GM23338 (cell line): ENCODE measurements around the gene IL17REL. TPM values are rescaled to one million over a fixed set of nuclear protein-coding genes. Genes with fewer than 3 reads are reported as not detected.

ENCODE experiments used
- ATAC-seq: fragments of 200-7000 bp; cut with Tn5 transposase; 3 replicates; pipeline ENCODE4 v1.9.1; 2020
- DNase-seq: peaks from one replicate; pipeline ENCODE4 v3.0.0-alpha.2; 2015; ENCODE audit warnings: low spot score
- H2AFZ ChIP-seq: fragments of 200-600 bp; sonication (generic); 2 replicates; pipeline ENCODE4 v1.8.0; 2016; ENCODE audit warnings: antibody characterized with exemption, mild to moderate bottlenecking, moderate library complexity
- H3F3A ChIP-seq: fragments of 200-600 bp; sonication (generic); replicated peaks from 2 replicates; pipeline ENCODE4 v1.8.0; 2017; ENCODE audit warnings: antibody characterized with exemption, mixed run types, low read depth
- H3K27ac ChIP-seq: fragments of 200-600 bp; sonication (generic); 2 replicates; pipeline ENCODE4 v1.6.1; 2016; ENCODE audit warnings: low read depth
- H3K27me3 ChIP-seq: fragments of 200-600 bp; sonication (generic); 2 replicates; pipeline ENCODE4 v1.8.0; 2016; ENCODE audit warnings: mild to moderate bottlenecking, mixed run types, moderate library complexity; ENCODE audit not compliant: insufficient read depth
- H3K36me3 ChIP-seq: fragments of 200-600 bp; sonication (generic); 2 replicates; pipeline ENCODE4 v1.8.0; 2016; ENCODE audit warnings: mild to moderate bottlenecking; ENCODE audit not compliant: insufficient read depth
- H3K4me1 ChIP-seq: fragments of 200-600 bp; sonication (generic); 2 replicates; pipeline ENCODE4 v1.8.0; 2016; ENCODE audit warnings: mild to moderate bottlenecking, moderate library complexity; ENCODE audit not compliant: insufficient read depth
- H3K4me2 ChIP-seq: fragments of 200-600 bp; sonication (generic); 2 replicates; pipeline ENCODE4 v1.7.1; 2017; ENCODE audit warnings: mixed run types
- H3K4me3 ChIP-seq: fragments of 200-600 bp; sonication (generic); 2 replicates; pipeline ENCODE4 v1.6.1; 2016; ENCODE audit warnings: mixed run types
- H3K79me2 ChIP-seq: fragments of 200-600 bp; sonication (generic); replicated peaks from 2 replicates; pipeline ENCODE4 v1.8.0; 2017; ENCODE audit warnings: mild to moderate bottlenecking; ENCODE audit not compliant: insufficient read depth
- H3K9me2 ChIP-seq: fragments of 200-600 bp; sonication (generic); 2 replicates; pipeline ENCODE4 v1.8.0; 2017; ENCODE audit not compliant: insufficient read depth
- H4K20me1 ChIP-seq: fragments of 200-600 bp; sonication (generic); replicated peaks from 2 replicates; pipeline ENCODE4 v1.8.0; 2017; ENCODE audit warnings: mild to moderate bottlenecking; ENCODE audit not compliant: insufficient read depth
- H3K27ac Mint-ChIP-seq: 2 replicates; pipeline ENCODE4 v1.8.0; 2020; ENCODE audit warnings: inconsistent platforms, mild to moderate bottlenecking, moderate library complexity, mixed read lengths
- H3K27me3 Mint-ChIP-seq: 3 replicates; pipeline ENCODE4 v1.8.0; 2022; ENCODE audit warnings: low read depth, mild to moderate bottlenecking, moderate library complexity, mixed read lengths, inconsistent platforms; ENCODE audit not compliant: insufficient read depth, poor library complexity
- H3K36me3 Mint-ChIP-seq: 3 replicates; pipeline ENCODE4 v1.8.0; 2021; ENCODE audit warnings: low read depth, mild to moderate bottlenecking, inconsistent platforms, moderate library complexity, mixed read lengths
- H3K4me1 Mint-ChIP-seq: 3 replicates; pipeline ENCODE4 v1.8.0; 2020; ENCODE audit warnings: mild to moderate bottlenecking, inconsistent platforms, mixed read lengths
- H3K4me3 Mint-ChIP-seq: 3 replicates; pipeline ENCODE4 v1.8.0; 2021; ENCODE audit warnings: moderate library complexity, mild to moderate bottlenecking, inconsistent platforms, mixed read lengths
- H3K9me3 Mint-ChIP-seq: 3 replicates; pipeline ENCODE4 v1.8.0; 2020; ENCODE audit warnings: moderate library complexity, mild to moderate bottlenecking, inconsistent platforms, mixed read lengths
- CREB1 ChIP-seq: fragments of 250-450 bp; sonication (Bioruptor Pico); IDR thresholded peaks from 2 replicates; pipeline ENCODE4 v1.5.0; 2020; ENCODE audit warnings: low read depth, mild to moderate bottlenecking, moderate library complexity
- EZH2 ChIP-seq: fragments of 200-600 bp; sonication (generic); IDR thresholded peaks from one replicate; pipeline ENCODE4 v1.8.0; 2017; ENCODE audit warnings: antibody characterized with exemption, mild to moderate bottlenecking, low read depth; ENCODE audit not compliant: unreplicated experiment
- EZH2phosphoT487 ChIP-seq: fragments of 200-600 bp; sonication (generic); IDR thresholded peaks from one replicate; pipeline ENCODE4 v1.8.1; 2018; ENCODE audit warnings: antibody characterized with exemption; ENCODE audit not compliant: unreplicated experiment
- JUNB ChIP-seq: IDR thresholded peaks from one replicate; pipeline ENCODE4 v1.6.1; 2016; ENCODE audit warnings: antibody characterized with exemption; ENCODE audit not compliant: unreplicated experiment
- NANOG ChIP-seq: IDR thresholded peaks from 2 replicates; pipeline ENCODE4 v1.6.1; 2016; ENCODE audit warnings: antibody characterized with exemption, borderline replicate concordance
- POLR2AphosphoS5 ChIP-seq: IDR thresholded peaks from 2 replicates; pipeline ENCODE4 v1.6.1; 2016; ENCODE audit warnings: antibody characterized with exemption, low read depth
- STAT1 ChIP-seq: IDR thresholded peaks from one replicate; pipeline ENCODE4 v1.6.1; 2016; ENCODE audit warnings: antibody characterized with exemption; ENCODE audit not compliant: unreplicated experiment
- ZNF114 ChIP-seq: fragments of 250-450 bp; sonication (Bioruptor Pico); IDR thresholded peaks from 2 replicates; pipeline ENCODE4 v1.5.0; 2020; ENCODE audit warnings: mild to moderate bottlenecking, moderate library complexity
- polyA plus RNA-seq: library from polyadenylated mRNA; unstranded; fragments of >200 nt; fragmentation: Nextera tagmentation; extraction: Ambion mirVana; gene quantifications from 2 replicates; pipeline ENCODE4 v1.2.1, GENCODE V29; 2016
- total RNA-seq: library from RNA; depleted of rRNA; stranded (reverse); fragments of >200 nt; shearing (Covaris generic); gene quantifications from 2 replicates; pipeline ENCODE4 v1.2.3, GENCODE V29; 2014
- TF ChIP-seq, protein P1 (sequence below): IDR thresholded peaks from one replicate; pipeline ENCODE4 v1.6.1; 2018; ENCODE audit warnings: antibody characterized with exemption; ENCODE audit not compliant: unreplicated experiment
- TF ChIP-seq, protein P2 (sequence below), 2 experiments: fragments of 200-600 bp in 1 of 2; sonication (generic) in 1 of 2; conservative IDR thresholded peaks; 2 replicates each; pipeline versions ENCODE4 v1.5.1 to v1.6.1; 2016 to 2017; ENCODE audit warnings: antibody characterized with exemption in 2 of 2, low read depth in 2 of 2, mild to moderate bottlenecking in 2 of 2, moderate library complexity in 1 of 2
- TF ChIP-seq, protein P3 (sequence below): fragments of 250-450 bp; sonication (Bioruptor Pico); IDR thresholded peaks from 2 replicates; pipeline ENCODE4 v1.5.0; 2020; ENCODE audit warnings: mild to moderate bottlenecking, moderate library complexity

The IL17REL gene
- total and polyA plus RNA-seq, 2 experiments from 2014 or later, result 0.31 TPM; not detected in 1

DNA sequence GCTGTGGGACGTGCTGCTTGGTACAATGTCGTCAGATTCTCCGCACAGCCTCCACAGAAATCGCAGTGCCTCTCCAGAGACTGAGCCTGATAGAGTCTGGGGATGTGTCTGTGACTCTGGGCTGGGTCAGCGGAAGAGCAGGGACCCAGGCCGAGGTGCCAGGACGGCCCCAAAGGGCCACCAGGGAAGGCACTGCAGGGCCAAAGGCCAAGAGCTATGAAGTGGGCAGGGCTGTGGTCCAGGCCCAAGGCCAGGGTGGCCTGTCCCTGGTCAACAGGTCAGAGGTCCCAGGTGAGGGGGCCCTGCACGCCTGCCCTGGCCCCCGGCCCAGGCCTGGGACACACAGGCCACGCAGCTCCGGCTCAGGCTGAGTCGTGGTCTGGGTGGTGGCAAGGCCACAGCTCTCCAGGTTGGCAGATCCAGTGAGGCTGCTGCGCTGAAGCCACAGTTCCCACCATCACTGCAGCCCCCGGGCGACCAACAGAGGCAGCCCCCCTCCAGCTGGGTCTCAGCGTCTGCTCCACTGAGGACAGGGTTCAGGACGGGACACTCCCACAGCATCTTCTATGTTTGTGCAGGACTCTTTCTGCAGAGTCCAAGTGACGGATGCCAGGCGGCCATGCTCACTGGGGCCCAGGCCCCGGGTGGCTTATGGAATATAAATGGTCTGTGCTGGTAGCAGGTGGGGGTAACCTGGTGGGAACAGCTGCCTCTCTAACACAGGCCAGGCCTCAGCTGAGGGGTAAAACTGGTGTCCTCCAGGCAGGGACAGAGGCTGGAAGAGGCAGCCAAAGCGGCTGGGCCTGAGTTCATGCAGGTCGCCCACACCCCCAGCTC lies 56.8 kb downstream of the IL17REL start (continued):
- TF ChIP-seq, protein P1, sequence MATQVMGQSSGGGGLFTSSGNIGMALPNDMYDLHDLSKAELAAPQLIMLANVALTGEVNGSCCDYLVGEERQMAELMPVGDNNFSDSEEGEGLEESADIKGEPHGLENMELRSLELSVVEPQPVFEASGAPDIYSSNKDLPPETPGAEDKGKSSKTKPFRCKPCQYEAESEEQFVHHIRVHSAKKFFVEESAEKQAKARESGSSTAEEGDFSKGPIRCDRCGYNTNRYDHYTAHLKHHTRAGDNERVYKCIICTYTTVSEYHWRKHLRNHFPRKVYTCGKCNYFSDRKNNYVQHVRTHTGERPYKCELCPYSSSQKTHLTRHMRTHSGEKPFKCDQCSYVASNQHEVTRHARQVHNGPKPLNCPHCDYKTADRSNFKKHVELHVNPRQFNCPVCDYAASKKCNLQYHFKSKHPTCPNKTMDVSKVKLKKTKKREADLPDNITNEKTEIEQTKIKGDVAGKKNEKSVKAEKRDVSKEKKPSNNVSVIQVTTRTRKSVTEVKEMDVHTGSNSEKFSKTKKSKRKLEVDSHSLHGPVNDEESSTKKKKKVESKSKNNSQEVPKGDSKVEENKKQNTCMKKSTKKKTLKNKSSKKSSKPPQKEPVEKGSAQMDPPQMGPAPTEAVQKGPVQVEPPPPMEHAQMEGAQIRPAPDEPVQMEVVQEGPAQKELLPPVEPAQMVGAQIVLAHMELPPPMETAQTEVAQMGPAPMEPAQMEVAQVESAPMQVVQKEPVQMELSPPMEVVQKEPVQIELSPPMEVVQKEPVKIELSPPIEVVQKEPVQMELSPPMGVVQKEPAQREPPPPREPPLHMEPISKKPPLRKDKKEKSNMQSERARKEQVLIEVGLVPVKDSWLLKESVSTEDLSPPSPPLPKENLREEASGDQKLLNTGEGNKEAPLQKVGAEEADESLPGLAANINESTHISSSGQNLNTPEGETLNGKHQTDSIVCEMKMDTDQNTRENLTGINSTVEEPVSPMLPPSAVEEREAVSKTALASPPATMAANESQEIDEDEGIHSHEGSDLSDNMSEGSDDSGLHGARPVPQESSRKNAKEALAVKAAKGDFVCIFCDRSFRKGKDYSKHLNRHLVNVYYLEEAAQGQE, result no peak
- no peak for TF ChIP-seq EZH2phosphoT487
- TF ChIP-seq EZH2, result no peak
- no peak for TF ChIP-seq STAT1
- TF ChIP-seq NANOG, result no peak
- TF ChIP-seq, protein P2, sequence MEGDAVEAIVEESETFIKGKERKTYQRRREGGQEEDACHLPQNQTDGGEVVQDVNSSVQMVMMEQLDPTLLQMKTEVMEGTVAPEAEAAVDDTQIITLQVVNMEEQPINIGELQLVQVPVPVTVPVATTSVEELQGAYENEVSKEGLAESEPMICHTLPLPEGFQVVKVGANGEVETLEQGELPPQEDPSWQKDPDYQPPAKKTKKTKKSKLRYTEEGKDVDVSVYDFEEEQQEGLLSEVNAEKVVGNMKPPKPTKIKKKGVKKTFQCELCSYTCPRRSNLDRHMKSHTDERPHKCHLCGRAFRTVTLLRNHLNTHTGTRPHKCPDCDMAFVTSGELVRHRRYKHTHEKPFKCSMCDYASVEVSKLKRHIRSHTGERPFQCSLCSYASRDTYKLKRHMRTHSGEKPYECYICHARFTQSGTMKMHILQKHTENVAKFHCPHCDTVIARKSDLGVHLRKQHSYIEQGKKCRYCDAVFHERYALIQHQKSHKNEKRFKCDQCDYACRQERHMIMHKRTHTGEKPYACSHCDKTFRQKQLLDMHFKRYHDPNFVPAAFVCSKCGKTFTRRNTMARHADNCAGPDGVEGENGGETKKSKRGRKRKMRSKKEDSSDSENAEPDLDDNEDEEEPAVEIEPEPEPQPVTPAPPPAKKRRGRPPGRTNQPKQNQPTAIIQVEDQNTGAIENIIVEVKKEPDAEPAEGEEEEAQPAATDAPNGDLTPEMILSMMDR (conservative IDR thresholded peaks at IDR 0.05; ENCODE audit: low read depth in 2 of 2), result no peak

DNA sequence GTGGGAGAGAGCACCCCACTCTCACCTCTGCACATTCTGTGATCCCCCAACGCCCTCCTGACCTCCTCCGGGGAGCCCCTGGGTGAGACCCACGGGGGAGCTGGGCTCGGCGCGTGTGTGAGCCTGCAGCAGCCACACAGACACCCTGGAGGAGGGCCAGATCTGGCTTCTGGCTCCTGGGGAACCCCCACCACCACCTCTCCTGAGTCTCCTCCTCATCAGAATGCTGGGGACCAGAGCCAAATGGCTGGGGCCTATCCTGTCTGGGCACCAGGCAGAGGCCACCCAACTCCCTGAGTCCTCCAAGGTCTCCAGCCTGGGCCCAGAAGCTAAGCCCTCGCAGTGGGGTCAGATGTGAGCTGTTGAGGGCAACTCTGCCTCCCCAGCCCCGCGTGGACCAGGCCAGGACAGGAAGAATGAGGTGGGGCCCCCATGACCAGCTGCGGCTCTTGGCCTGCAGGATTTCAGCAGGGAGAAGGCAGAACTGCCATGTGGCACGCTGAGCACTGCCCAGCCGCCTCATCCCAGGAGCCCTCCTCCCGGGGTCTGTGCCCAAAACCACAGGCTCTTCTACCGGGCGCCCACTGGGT lies 57.5 kb downstream of the IL17REL start:
- no peak overlapping the region for H3K4me3 ChIP-seq
- H3K27ac Mint-ChIP-seq, result no peak overlapping the region
- DNase-seq, result no peak
- peaks cover 7% of the 10 kb centered on the region for H3K27me3 Mint-ChIP-seq
- ATAC-seq, result no peak
- no peaks in the 10 kb centered on the region for H3K9me2 ChIP-seq
- peaks cover 10% of the 10 kb centered on the region; the same call in 1 of the 2 replicates for H3K27me3 ChIP-seq
- no peak overlapping the region for H3K27ac ChIP-seq
- peaks cover 8% of the 10 kb centered on the region; the same call in 2 of the 3 replicates for H3K4me1 Mint-ChIP-seq
- no peaks in the 10 kb centered on the region for H3K9me3 Mint-ChIP-seq
- H3K4me3 Mint-ChIP-seq, result no peak overlapping the region
- H3K79me2 ChIP-seq, result no peaks in the 10 kb centered on the region
- H3K36me3 Mint-ChIP-seq, result no peaks in the 10 kb centered on the region
- no peaks in the 10 kb centered on the region for H3K4me1 ChIP-seq
- H2AFZ ChIP-seq, result no peak overlapping the region
- H3K36me3 ChIP-seq, result no peaks in the 10 kb centered on the region
- no peaks in the 10 kb centered on the region for H3F3A ChIP-seq
- H4K20me1 ChIP-seq, result no peaks in the 10 kb centered on the region
- no peak overlapping the region for H3K4me2 ChIP-seq
- TF ChIP-seq CREB1 (CRISPR knock-in tag) (no peak), JUNB (no peak), STAT1 (no peak), NANOG (no peak), EZH2phosphoT487 (no peak), ZNF114 (CRISPR knock-in tag) (no peak), POLR2AphosphoS5 (no peak)
- TF ChIP-seq, protein P3, sequence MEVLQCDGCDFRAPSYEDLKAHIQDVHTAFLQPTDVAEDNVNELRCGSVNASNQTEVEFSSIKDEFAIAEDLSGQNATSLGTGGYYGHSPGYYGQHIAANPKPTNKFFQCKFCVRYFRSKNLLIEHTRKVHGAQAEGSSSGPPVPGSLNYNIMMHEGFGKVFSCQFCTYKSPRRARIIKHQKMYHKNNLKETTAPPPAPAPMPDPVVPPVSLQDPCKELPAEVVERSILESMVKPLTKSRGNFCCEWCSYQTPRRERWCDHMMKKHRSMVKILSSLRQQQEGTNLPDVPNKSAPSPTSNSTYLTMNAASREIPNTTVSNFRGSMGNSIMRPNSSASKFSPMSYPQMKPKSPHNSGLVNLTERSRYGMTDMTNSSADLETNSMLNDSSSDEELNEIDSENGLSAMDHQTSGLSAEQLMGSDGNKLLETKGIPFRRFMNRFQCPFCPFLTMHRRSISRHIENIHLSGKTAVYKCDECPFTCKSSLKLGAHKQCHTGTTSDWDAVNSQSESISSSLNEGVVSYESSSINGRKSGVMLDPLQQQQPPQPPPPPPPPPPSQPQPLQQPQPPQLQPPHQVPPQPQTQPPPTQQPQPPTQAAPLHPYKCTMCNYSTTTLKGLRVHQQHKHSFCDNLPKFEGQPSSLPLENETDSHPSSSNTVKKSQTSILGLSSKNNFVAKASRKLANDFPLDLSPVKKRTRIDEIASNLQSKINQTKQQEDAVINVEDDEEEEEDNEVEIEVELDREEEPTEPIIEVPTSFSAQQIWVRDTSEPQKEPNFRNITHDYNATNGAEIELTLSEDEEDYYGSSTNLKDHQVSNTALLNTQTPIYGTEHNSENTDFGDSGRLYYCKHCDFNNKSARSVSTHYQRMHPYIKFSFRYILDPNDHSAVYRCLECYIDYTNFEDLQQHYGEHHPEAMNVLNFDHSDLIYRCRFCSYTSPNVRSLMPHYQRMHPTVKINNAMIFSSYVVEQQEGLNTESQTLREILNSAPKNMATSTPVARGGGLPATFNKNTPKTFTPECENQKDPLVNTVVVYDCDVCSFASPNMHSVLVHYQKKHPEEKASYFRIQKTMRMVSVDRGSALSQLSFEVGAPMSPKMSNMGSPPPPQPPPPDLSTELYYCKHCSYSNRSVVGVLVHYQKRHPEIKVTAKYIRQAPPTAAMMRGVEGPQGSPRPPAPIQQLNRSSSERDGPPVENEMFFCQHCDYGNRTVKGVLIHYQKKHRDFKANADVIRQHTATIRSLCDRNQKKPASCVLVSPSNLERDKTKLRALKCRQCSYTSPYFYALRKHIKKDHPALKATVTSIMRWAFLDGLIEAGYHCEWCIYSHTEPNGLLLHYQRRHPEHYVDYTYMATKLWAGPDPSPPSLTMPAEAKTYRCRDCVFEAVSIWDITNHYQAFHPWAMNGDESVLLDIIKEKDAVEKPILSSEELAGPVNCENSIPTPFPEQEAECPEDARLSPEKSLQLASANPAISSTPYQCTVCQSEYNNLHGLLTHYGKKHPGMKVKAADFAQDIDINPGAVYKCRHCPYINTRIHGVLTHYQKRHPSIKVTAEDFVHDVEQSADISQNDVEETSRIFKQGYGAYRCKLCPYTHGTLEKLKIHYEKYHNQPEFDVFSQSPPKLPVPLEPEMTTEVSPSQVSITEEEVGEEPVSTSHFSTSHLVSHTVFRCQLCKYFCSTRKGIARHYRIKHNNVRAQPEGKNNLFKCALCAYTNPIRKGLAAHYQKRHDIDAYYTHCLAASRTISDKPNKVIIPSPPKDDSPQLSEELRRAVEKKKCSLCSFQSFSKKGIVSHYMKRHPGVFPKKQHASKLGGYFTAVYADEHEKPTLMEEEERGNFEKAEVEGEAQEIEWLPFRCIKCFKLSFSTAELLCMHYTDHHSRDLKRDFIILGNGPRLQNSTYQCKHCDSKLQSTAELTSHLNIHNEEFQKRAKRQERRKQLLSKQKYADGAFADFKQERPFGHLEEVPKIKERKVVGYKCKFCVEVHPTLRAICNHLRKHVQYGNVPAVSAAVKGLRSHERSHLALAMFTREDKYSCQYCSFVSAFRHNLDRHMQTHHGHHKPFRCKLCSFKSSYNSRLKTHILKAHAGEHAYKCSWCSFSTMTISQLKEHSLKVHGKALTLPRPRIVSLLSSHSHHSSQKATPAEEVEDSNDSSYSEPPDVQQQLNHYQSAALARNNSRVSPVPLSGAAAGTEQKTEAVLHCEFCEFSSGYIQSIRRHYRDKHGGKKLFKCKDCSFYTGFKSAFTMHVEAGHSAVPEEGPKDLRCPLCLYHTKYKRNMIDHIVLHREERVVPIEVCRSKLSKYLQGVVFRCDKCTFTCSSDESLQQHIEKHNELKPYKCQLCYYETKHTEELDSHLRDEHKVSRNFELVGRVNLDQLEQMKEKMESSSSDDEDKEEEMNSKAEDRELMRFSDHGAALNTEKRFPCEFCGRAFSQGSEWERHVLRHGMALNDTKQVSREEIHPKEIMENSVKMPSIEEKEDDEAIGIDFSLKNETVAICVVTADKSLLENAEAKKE (CRISPR knock-in tag), result no peak
